OCI-LY7 (cell line): ENCODE results near the gene SOST. TPM values are rescaled to one million over a fixed set of nuclear protein-coding genes. Genes with fewer than 3 reads are reported as not detected.
"Not testable (repeated sequence)": the region's sequence is repeated elsewhere in the genome, so short reads cannot be mapped to it uniquely, and the experiment has no call there.

ENCODE experiments used
- BruUV-seq: library from RNA; stranded (reverse); fragments of 400-500 nt; replicated peaks from 2 replicates; lab custom pipeline; 2021; lab: Mats Ljungman, UMichigan
- CTCF ChIA-PET: fragments of 300-600 bp; sonication (Branson Sonifier 250); formaldehyde crosslinking; loops from one replicate; lab custom pipeline; 2022; ENCODE audit warnings: antibody characterized with exemption; ENCODE audit not compliant: unreplicated experiment; lab: Charles Lee
- POLR2A ChIA-PET: fragments of 300-600 bp; sonication (Branson Sonifier 250); formaldehyde crosslinking; loops from one replicate; lab custom pipeline; 2022; ENCODE audit warnings: antibody characterized with exemption; lab: Charles Lee
- DNase-seq: peaks from one replicate; pipeline ENCODE4 v3.0.0-alpha.2; 2015; ENCODE audit warnings: low spot score
- H2AFZ ChIP-seq: fragments of 200-600 bp; sonication (generic), shearing (Covaris generic); 2 replicates; pipeline ENCODE4 v1.6.1; 2014; ENCODE audit warnings: mild to moderate bottlenecking, antibody characterized with exemption, low read length, moderate library complexity
- H3K27ac ChIP-seq: fragments of 200-600 bp; sonication (generic); 2 replicates; pipeline ENCODE4 v1.5.1; 2014; ENCODE audit warnings: mixed run types, low read depth, mild to moderate bottlenecking, moderate library complexity, low read length, inconsistent platforms; ENCODE audit not compliant: poor library complexity, severe bottlenecking
- H3K36me3 ChIP-seq: fragments of 200-600 bp; sonication (generic); 2 replicates; pipeline ENCODE4 v1.6.1; 2014; ENCODE audit warnings: mild to moderate bottlenecking, antibody characterized with exemption, low read length, moderate library complexity, mixed read lengths; ENCODE audit not compliant: insufficient read depth
- H3K4me1 ChIP-seq: fragments of 200-600 bp; sonication (generic); 2 replicates; pipeline ENCODE4 v1.5.1; 2014; ENCODE audit warnings: mild to moderate bottlenecking, low read length; ENCODE audit not compliant: insufficient read depth, poor library complexity, severe bottlenecking
- H3K4me2 ChIP-seq: fragments of 200-600 bp; sonication (generic); 2 replicates; pipeline ENCODE4 v1.6.1; 2014; ENCODE audit warnings: mild to moderate bottlenecking, low read length
- H3K4me3 ChIP-seq: fragments of 200-600 bp; sonication (generic); 2 replicates; pipeline ENCODE4 v1.5.1; 2014; ENCODE audit warnings: mild to moderate bottlenecking, low read depth, low read length; ENCODE audit not compliant: poor library complexity, severe bottlenecking
- H3K79me2 ChIP-seq: fragments of 200-600 bp; sonication (generic); 2 replicates; pipeline ENCODE4 v1.6.1; 2016; ENCODE audit warnings: low read depth, mild to moderate bottlenecking, low read length, moderate library complexity, mixed read lengths; ENCODE audit not compliant: insufficient read depth
- H3K9me2 ChIP-seq: fragments of 200-600 bp; sonication (generic); 2 replicates; pipeline ENCODE4 v1.6.1; 2016; ENCODE audit warnings: mild to moderate bottlenecking, low read length, mixed read lengths; ENCODE audit not compliant: insufficient read depth
- H3K9me3 ChIP-seq: fragments of 200-600 bp; sonication (generic); 2 replicates; pipeline ENCODE4 v1.6.1; 2014; ENCODE audit warnings: mild to moderate bottlenecking, mixed run types, low read length, mixed read lengths
- H4K20me1 ChIP-seq: fragments of 200-600 bp; sonication (generic); 2 replicates; pipeline ENCODE4 v1.6.1; 2014; ENCODE audit warnings: mild to moderate bottlenecking, antibody characterized with exemption, low read length, moderate library complexity, mixed read lengths; ENCODE audit not compliant: insufficient read depth
- EZH2phosphoT487 ChIP-seq: fragments of 200-600 bp; sonication (generic); IDR thresholded peaks from 2 replicates; pipeline ENCODE4 v1.6.1; 2018; ENCODE audit warnings: low read depth, borderline replicate concordance, mild to moderate bottlenecking, mixed run types, antibody characterized with exemption, low read length, moderate library complexity, mixed read lengths
- intact Hi-C: fragments of 100-400 bp; cut with micrococcal nuclease; formaldehyde crosslinking; loops from one replicate; pipeline ENCODE4 v1.10.0; 2022; ENCODE audit not compliant: unreplicated experiment
- total RNA-seq, 2 experiments: library from RNA; depleted of rRNA in 1 of 2; stranded (reverse); fragments of >200 nt in 1 of 2; shearing (Covaris generic) in 1 of 2; gene quantifications; 2 replicates each; pipeline ENCODE4 v1.2.3, GENCODE V29; 2014 to 2022
- TF ChIP-seq, protein P1 (sequence below): fragments of 200-600 bp; sonication (generic); conservative IDR thresholded peaks from 2 replicates; pipeline ENCODE4 v1.5.1; 2014; ENCODE audit warnings: mild to moderate bottlenecking, antibody characterized with exemption, low read length, moderate library complexity, mixed read lengths

Gene SOST
- total RNA-seq, 2 experiments from 2014 or later: not detected

DNA sequence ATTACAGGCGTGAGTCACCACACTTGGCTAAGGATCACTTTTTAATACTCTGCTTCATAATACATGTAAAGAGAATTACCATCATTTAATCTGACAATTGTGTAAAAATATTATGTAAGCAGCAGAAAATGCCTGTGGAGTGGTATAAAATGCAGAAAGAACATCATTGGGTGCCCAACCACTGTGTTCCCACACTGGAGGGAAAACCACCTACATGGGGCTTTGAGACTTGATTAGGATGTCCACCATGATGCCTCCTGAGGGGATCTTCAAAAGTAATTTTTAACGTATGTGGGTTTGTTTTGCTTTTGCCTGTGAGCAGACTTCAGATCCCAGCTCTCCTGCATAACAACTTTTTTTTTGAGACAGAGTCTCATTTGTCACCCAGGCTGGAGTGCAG is 40.5 kb upstream of the SOST start:
- Histone ChIP-seq H3K79me2 (no peaks in the 10 kb centered on the region), H4K20me1 (no peaks in the 10 kb centered on the region), H3K27ac (no peak overlapping the region), H3K4me2 (no peak overlapping the region), H3K9me3 (no peaks in the 10 kb centered on the region), H2AFZ (no peak overlapping the region), H3K4me3 (no peak overlapping the region), H3K4me1 (no peaks in the 10 kb centered on the region), H3K36me3 (no peaks in the 10 kb centered on the region), H3K9me2 (no peaks in the 10 kb centered on the region)
- POLR2A ChIA-PET: interaction anchor here (0.6 kb wide), 2 partner anchors 185 to 1309 kb away, joined by 3 to 4 read pairs; no protein-coding TSS in a partner anchor
- BruUV-seq: no TSS peak
- TF ChIP-seq, protein P1, sequence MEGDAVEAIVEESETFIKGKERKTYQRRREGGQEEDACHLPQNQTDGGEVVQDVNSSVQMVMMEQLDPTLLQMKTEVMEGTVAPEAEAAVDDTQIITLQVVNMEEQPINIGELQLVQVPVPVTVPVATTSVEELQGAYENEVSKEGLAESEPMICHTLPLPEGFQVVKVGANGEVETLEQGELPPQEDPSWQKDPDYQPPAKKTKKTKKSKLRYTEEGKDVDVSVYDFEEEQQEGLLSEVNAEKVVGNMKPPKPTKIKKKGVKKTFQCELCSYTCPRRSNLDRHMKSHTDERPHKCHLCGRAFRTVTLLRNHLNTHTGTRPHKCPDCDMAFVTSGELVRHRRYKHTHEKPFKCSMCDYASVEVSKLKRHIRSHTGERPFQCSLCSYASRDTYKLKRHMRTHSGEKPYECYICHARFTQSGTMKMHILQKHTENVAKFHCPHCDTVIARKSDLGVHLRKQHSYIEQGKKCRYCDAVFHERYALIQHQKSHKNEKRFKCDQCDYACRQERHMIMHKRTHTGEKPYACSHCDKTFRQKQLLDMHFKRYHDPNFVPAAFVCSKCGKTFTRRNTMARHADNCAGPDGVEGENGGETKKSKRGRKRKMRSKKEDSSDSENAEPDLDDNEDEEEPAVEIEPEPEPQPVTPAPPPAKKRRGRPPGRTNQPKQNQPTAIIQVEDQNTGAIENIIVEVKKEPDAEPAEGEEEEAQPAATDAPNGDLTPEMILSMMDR: no peak
- no peak for TF ChIP-seq EZH2phosphoT487
- intact Hi-C loops: no loop called here
- CTCF ChIA-PET: no interaction called here
- DNase-seq: no peak

DNA sequence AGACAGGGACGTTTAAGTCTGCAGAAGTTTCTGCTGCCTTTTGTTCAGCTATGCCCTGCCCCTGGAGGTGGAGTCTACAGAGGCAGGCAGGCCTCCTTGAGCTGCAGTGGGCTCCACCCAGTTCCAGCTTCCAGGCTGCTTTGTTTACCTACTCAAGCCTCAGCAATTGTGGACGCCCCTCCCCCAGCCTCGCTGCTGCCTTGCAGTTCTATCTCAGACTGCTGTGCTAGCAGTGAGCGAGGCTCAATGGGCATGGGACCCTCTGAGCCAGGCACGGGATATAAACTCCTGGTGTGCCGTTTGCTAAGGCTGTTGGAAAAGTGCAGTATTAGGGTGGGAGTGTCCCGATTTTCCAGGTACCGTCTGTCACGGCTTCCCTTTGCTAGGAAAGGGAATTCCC is 39.4 kb upstream of the SOST start:
- DNase-seq, H4K20me1 ChIP-seq, H3K4me1 ChIP-seq, intact Hi-C loops, H2AFZ ChIP-seq, H3K36me3 ChIP-seq, POLR2A ChIA-PET, H3K4me2 ChIP-seq, H3K9me2 ChIP-seq, H3K4me3 ChIP-seq, CTCF ChIA-PET, H3K27ac ChIP-seq, H3K9me3 ChIP-seq, BruUV-seq, H3K79me2 ChIP-seq: not testable (repeated sequence)

DNA sequence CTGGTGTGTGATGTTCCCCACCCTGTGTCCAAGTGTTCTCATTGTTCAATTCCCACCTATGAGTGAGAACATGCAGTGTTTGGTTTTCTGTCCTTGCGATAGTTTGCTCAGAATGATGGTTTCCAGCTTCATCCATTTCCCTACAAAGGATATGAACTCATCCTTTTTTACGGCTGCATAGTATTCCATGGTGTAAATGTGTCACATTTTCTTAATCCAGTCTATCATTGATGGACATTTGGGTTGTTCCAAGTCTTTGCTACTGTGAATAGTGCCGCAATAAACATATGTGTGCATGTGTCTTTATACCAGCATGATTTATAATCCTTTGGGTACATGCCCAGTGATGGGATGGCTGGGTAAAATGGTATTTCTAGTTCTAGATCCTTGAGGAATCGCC is 34.1 kb upstream of the SOST start:
- H3K79me2 ChIP-seq, H3K36me3 ChIP-seq, POLR2A ChIA-PET, H3K4me3 ChIP-seq, H3K4me2 ChIP-seq, H3K4me1 ChIP-seq, H2AFZ ChIP-seq, H3K9me3 ChIP-seq, H3K9me2 ChIP-seq, H3K27ac ChIP-seq, DNase-seq, BruUV-seq, intact Hi-C loops, H4K20me1 ChIP-seq: not testable (repeated sequence)
- CTCF ChIA-PET: interaction anchor here (0.6 kb wide), 1 partner anchor 95 kb away, joined by 3 read pairs; no protein-coding TSS in a partner anchor

DNA sequence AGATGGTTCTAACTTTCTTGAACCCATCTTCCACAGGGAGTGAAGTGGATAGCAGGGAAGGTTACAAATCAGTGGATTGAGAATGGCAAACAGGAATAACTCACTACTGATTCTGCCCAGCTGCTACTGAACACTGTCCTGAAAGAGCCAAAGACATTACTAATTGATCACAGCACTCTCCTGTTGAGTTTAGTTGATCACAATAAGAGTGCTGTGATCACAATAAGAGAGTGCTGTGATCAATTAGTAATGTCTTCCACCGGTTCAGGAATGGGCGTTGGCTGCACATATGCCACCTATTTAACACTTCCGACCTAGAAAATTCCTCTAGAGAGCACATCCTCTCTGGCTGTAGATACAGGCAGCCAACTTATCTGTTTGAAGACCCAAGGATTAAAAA is 33.0 kb upstream of the SOST start:
- Histone ChIP-seq H3K9me2 (no peaks in the 10 kb centered on the region), H3K4me1 (no peaks in the 10 kb centered on the region), H3K4me3 (no peak overlapping the region), H3K4me2 (0 out of 2 replicates have a peak overlapping the region, but pooled peaks have one; percentile 2), H3K79me2 (no peaks in the 10 kb centered on the region), H3K27ac (no peak overlapping the region), H3K36me3 (no peaks in the 10 kb centered on the region), H4K20me1 (no peaks in the 10 kb centered on the region), H2AFZ (peak overlapping the region; percentile 66; the same call in 1 of the 2 replicates), H3K9me3 (no peaks in the 10 kb centered on the region)
- ChIA-PET POLR2A (interaction anchor here (0.6 kb wide), 1 partner anchor 26 kb away, joined by 3 read pairs; no protein-coding TSS in a partner anchor), CTCF (no interaction called here)
- no peak for TF ChIP-seq EZH2phosphoT487
- TF ChIP-seq, protein P1: no peak
- no TSS peak for BruUV-seq
- peak; percentile 63 for DNase-seq
- intact Hi-C loops: no loop called here
